Adrenal gland (tissue), 12 donors: ENCODE results near the gene ARHGEF39. TPM values are rescaled to one million over a fixed set of nuclear protein-coding genes. Genes with fewer than 3 reads are reported as not detected.

ENCODE experiments used
- DNase-seq, 7 donors: peaks; one replicate each; pipeline ENCODE4 v3.0.0-alpha.2; 2019 to 2020
- H3K27ac ChIP-seq, 5 donors: fragments of 200-600 bp; sonication (generic) in 4 of 5; 1 replicate in 3 of 5; 2 replicates in 2 of 5; pipeline versions ENCODE4 v1.5.1 to v1.8.0; 2016 to 2020; ENCODE audit warnings: mild to moderate bottlenecking in 1 of 5
- H3K27me3 ChIP-seq: fragments of 200-600 bp; 2 replicates; pipeline ENCODE4 v1.8.0; 2021
- H3K36me3 ChIP-seq, 2 donors: fragments of 200-600 bp; replicated peaks in 1 of 2; 1 replicate in 1 of 2; 2 replicates in 1 of 2; pipeline versions ENCODE4 v1.5.1 to v1.8.0; 2018 to 2022
- H3K4me1 ChIP-seq, 2 donors: fragments of 200-600 bp; replicated peaks in 1 of 2; 1 replicate in 1 of 2; 2 replicates in 1 of 2; pipeline versions ENCODE4 v1.5.1 to v1.8.0; 2018 to 2021
- H3K4me3 ChIP-seq, 4 donors: fragments of 200-600 bp; sonication (generic) in 3 of 4; one replicate each; pipeline ENCODE4 v1.5.1; 2016 to 2018
- H3K9me3 ChIP-seq, 3 donors: fragments of 200-600 bp; sonication (generic) in 1 of 3; replicated peaks in 1 of 3; 1 replicate in 2 of 3; 2 replicates in 1 of 3; pipeline versions ENCODE4 v1.5.1 to v1.8.0; 2016 to 2021
- POLR2A ChIP-seq, 2 donors: fragments of 450-650 bp; IDR thresholded peaks; one replicate each; pipeline ENCODE4 v1.6.1; 2017; ENCODE audit warnings: antibody characterized with exemption in 2 of 2, mild to moderate bottlenecking in 2 of 2, moderate library complexity in 1 of 2
- WGBS, 4 donors: extraction: QIAGEN DNeasy Blood & Tissue Kit in 2 of 4; methylation state at CpG; one replicate each; pipeline versions ENCODE4 v1.1.5 to v1.1.7; 2013 to 2017; 5-methylcytosine and 5-hydroxymethylcytosine counted together
- intact Hi-C, 2 donors: fragments of 100-400 bp; cut with DNase I; formaldehyde crosslinking; loops; one replicate each; pipeline versions ENCODE4 v1.14.1 to v1.15.0; 2022 to 2023
- polyA plus RNA-seq, 3 donors: library from polyadenylated mRNA; stranded (reverse); fragments of 200-250 nt in 2 of 3; fragments of 350-450 nt in 1 of 3; fragmentation: Illumina TruSeq in 1 of 3; extraction: RNeasy Lipid Tissue Mini Kit (QIAGEN cat#74804) in 1 of 3; gene quantifications; one replicate each; pipeline ENCODE4 v1.2.3, GENCODE V29; 2013 to 2014
- total RNA-seq, 9 donors: library from RNA; depleted of rRNA in 4 of 9; stranded (reverse); fragments of >200 nt in 4 of 9; fragments of 120-200 nt in 1 of 9; fragmentation: NEBNext Ultra II Directional in 1 of 9; extraction: Animal tissue kit (Norgen Biotek cat#: 25700) in 1 of 9; gene quantifications; one replicate each; pipeline versions ENCODE4 v1.1.0 to v1.2.4, GENCODE V29; 2013 to 2023
- TF ChIP-seq, protein P1 (sequence below), 6 experiments: fragments of 450-650 bp in 4 of 6; fragments of 200-600 bp in 2 of 6; sonication (generic) in 1 of 6; IDR thresholded peaks; 1 replicate in 5 of 6; 2 replicates in 1 of 6; pipeline versions ENCODE4 v1.5.1 to v1.8.0; 2016 to 2021; ENCODE audit warnings: antibody characterized with exemption in 6 of 6, mild to moderate bottlenecking in 2 of 6, moderate library complexity in 1 of 6
- donor health status: healthy with polysubstance abuse.
- donor health status: Bipolar disorder and iron deficiency.
- donor health status: DM: yes; HTN: yes; CAD: no.
- donor health status: DM: no; HTN: no; CAD: no.
- donor health status: DM: no; HTN: no; CAD: no.
- donor health status: DM: yes; HTN: yes; CAD: no.

The ARHGEF39 gene
- total and polyA plus RNA-seq, 12 donors = 0.42 to 18.4 (median 1.2) TPM

DNA sequence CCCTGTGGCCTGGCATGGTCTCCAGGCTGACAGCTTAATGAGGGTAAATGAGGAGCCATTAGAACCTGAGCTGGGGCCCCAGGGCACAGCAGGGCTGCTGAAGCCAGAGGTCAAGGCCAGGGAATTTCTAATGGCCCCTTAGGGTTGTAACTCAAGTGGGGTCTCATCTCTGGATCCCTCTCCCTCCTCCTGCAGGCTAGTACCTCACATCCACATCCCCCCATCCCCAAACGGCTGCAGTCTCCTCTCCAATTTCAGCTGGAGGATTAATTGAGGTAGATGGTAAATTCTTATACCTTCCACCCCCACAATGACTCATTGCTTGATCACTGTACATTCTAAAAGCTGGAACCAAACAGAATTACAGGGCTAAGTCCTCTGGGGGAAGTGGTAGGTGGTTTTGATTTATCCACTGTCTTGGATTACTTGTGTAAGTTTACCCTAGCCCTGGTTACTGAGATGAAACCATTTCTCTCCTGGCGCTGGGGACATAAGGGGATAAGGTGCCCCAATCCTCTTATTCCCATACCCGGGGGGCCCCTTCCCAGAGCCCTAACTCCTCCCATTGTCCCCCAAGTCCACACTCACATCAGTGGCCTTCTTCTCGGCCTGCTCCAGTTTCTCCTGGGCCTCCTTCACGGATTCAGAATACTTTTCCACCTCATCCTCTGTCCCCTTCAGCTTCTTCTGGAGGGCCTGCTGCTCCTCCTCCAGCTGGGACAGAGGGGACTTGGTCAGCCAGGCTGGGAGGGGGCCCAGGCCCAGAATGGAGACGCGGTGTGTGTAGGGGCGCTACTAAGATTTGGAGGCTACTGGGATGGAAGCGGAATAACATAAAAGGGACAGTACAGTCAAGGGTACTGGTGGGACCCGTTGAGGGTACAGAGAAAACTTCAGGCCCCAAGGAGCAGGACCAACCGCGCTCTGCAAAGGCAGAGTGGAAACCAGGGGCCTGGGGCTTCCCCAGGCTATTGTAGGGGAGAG lies 23.9 kb upstream of the ARHGEF39 start:
- no peaks in the 10 kb centered on the region for H3K27me3 ChIP-seq
- H3K4me1 ChIP-seq = peaks cover 24 to 35% of the 10 kb centered on the region in 2 donors
- TF ChIP-seq POLR2A (IDR thresholded peaks at IDR 0.05) = peak in 1 of 2 donors; percentile 56
- TF ChIP-seq, protein P1, sequence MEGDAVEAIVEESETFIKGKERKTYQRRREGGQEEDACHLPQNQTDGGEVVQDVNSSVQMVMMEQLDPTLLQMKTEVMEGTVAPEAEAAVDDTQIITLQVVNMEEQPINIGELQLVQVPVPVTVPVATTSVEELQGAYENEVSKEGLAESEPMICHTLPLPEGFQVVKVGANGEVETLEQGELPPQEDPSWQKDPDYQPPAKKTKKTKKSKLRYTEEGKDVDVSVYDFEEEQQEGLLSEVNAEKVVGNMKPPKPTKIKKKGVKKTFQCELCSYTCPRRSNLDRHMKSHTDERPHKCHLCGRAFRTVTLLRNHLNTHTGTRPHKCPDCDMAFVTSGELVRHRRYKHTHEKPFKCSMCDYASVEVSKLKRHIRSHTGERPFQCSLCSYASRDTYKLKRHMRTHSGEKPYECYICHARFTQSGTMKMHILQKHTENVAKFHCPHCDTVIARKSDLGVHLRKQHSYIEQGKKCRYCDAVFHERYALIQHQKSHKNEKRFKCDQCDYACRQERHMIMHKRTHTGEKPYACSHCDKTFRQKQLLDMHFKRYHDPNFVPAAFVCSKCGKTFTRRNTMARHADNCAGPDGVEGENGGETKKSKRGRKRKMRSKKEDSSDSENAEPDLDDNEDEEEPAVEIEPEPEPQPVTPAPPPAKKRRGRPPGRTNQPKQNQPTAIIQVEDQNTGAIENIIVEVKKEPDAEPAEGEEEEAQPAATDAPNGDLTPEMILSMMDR (IDR thresholded peaks at IDR 0.05) = no peak
- DNase-seq = peak in 1 of 7 donors; percentile 8
- intact Hi-C loops = no loop called here
- 46 to 58% (median 48%) methylated on average over 12 of the region's 12 CpGs for WGBS, 4 donors
- H3K36me3 ChIP-seq = peaks cover 0 to 18% of the 10 kb centered on the region in 2 donors
- H3K4me3 ChIP-seq = peak overlapping the region in 2 of 4 donors; percentile 55 to 70
- H3K9me3 ChIP-seq = no peaks in the 10 kb centered on the region
- peak overlapping the region; percentile 37 to 93 (median 89) for H3K27ac ChIP-seq

DNA sequence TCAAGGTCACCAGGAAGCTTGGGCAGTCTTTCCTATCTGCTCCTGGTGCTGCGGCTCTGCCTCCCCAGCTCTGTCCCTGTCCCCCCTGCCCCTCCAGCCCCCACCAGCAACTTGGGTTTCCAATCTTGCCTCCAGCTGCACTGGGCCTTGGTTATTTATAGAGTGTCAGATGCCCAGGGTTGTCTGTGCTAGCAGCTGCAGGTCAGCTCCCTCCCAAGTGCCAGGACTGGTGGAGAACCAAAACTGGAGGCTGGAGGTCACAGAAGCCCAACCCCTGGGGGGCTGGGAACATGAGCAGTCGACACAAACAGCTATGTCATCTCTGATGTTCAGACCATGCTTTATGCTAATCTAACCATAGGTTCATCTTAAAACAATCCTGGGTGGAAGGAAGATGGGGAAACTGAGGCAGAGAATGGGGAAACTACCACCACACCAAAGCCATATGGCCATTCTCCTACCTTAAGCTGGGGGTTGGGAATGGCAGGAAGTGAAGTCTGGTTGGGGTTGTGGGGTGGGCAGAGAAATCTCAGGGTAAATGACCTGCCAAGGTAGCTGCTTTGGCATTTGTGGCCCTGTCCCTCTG lies 23.1 kb upstream of the ARHGEF39 start:
- Histone ChIP-seq H3K27me3 (no peaks in the 10 kb centered on the region), H3K4me3 (peak overlapping the region in 1 of 4 donors; percentile 70), H3K36me3 (peaks cover 0 to 26% of the 10 kb centered on the region in 2 donors), H3K4me1 (peaks cover 24 to 38% of the 10 kb centered on the region in 2 donors), H3K27ac (peak overlapping the region in 4 of 5 donors; percentile 79 to 93 (median 91)), H3K9me3 (no peaks in the 10 kb centered on the region)
- 53 to 69% (median 62%) methylated on average over 2 of the region's 2 CpGs for WGBS, 4 donors
- DNase-seq = peak in 1 of 7 donors; percentile 68
- intact Hi-C loops = no loop called here
- no peak for TF ChIP-seq POLR2A (IDR thresholded peaks at IDR 0.05)
- TF ChIP-seq, protein P1 (IDR thresholded peaks at IDR 0.05) = no peak

DNA sequence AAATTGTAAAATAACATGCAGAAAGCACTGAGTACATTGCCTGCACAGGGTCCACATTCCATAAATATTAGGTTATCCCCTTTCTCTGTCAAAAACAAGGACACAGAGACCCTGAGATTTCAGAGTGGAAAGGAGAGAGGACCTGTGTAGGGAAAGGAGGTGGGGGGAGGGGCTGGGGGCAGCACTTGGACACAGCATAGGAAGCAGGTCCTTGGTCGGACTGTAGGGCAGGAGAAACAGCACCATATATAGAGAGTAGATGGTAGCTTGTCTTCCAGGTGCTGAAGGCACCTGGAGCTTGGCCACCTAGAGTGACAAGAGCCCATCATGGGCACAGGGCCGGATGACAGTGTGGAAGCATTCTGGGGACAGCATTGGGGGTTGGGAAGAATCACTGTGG lies 22.3 kb upstream of the ARHGEF39 start:
- WGBS, 4 donors = 70 to 83% (median 79%) methylated on average over 2 of the region's 2 CpGs
- no peaks in the 10 kb centered on the region for H3K9me3 ChIP-seq
- TF ChIP-seq POLR2A (IDR thresholded peaks at IDR 0.05) = no peak
- TF ChIP-seq, protein P1 (IDR thresholded peaks at IDR 0.05) = no peak
- intact Hi-C loops = no loop called here
- no peak for DNase-seq
- H3K27me3 ChIP-seq = no peaks in the 10 kb centered on the region
- H3K36me3 ChIP-seq = peaks cover 0 to 33% of the 10 kb centered on the region in 2 donors
- H3K27ac ChIP-seq = peak overlapping the region in 3 of 5 donors; percentile 38 to 93 (median 89)
- H3K4me3 ChIP-seq = peak overlapping the region in 1 of 4 donors; percentile 7
- peaks cover 24 to 38% of the 10 kb centered on the region in 2 donors for H3K4me1 ChIP-seq
